Activated T-cell treated with anti-CD3 and anti-CD28 coated beads, Interleukin-2, amount 50 U/mL, for 24 hours (primary cell): ENCODE measurements around the gene OCA2.
A peak's percentile ranks its signal among the peaks of the same experiment; 100 is the strongest.
"Not testable (repeated sequence)": the region's sequence is repeated elsewhere in the genome, so short reads cannot be mapped to it uniquely, and the experiment has no call there.

ENCODE experiments used
- DNase-seq: peaks from one replicate; pipeline ENCODE4 v3.0.0-alpha.2; 2020
- H3K27ac Mint-ChIP-seq: 2 replicates; pipeline ENCODE4 v1.8.0; 2020; ENCODE audit warnings: mild to moderate bottlenecking, mixed read lengths
- H3K27me3 Mint-ChIP-seq: 2 replicates; pipeline ENCODE4 v1.8.0; 2020; ENCODE audit warnings: mixed read lengths
- H3K36me3 Mint-ChIP-seq: 2 replicates; pipeline ENCODE4 v1.8.0; 2020; ENCODE audit warnings: low read depth, mixed read lengths
- H3K4me1 Mint-ChIP-seq: 2 replicates; pipeline ENCODE4 v1.8.0; 2020; ENCODE audit warnings: low read depth, mixed read lengths
- H3K4me3 Mint-ChIP-seq: 2 replicates; pipeline ENCODE4 v1.8.0; 2020; ENCODE audit warnings: mild to moderate bottlenecking, moderate library complexity, mixed read lengths
- H3K9me3 Mint-ChIP-seq: 2 replicates; pipeline ENCODE4 v1.8.0; 2020; ENCODE audit warnings: mixed read lengths

OCA2 gene

GRCh38 chr15:28125673-28126651 is 26.8 kb upstream of the OCA2 start:
- Mint-ChIP-seq H3K36me3 (peaks cover 73% of the 10 kb centered on the region), H3K27me3 (no peaks in the 10 kb centered on the region), H3K9me3 (no peaks in the 10 kb centered on the region), H3K4me1 (peaks cover 2% of the 10 kb centered on the region), H3K4me3 (no peak overlapping the region), H3K27ac (no peak overlapping the region)
- DNase-seq: no peak

DNA sequence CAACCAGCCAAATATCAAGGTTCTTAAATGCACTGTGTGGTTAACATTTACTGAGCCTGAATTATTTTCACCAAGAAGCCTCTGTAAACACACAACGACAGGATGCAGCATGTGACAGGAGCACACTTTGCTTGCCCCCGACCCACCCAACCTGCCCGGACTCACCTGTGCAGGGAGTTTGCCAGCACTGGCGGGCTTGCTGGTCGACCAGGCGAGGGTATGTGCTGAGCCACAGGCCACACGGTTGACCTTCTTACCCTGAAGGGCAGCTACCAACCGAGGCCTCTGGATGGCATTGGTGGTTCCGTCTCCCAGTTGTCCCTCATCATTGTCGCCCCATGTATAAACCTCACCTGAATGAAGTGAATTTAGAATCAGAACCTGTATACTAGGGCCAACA is 25.7 kb upstream of the OCA2 start:
- Mint-ChIP-seq H3K27me3 (no peaks in the 10 kb centered on the region), H3K36me3 (peaks cover 75% of the 10 kb centered on the region), H3K4me1 (peaks cover 2% of the 10 kb centered on the region), H3K27ac (no peak overlapping the region), H3K9me3 (no peaks in the 10 kb centered on the region), H3K4me3 (no peak overlapping the region)
- no peak for DNase-seq

DNA sequence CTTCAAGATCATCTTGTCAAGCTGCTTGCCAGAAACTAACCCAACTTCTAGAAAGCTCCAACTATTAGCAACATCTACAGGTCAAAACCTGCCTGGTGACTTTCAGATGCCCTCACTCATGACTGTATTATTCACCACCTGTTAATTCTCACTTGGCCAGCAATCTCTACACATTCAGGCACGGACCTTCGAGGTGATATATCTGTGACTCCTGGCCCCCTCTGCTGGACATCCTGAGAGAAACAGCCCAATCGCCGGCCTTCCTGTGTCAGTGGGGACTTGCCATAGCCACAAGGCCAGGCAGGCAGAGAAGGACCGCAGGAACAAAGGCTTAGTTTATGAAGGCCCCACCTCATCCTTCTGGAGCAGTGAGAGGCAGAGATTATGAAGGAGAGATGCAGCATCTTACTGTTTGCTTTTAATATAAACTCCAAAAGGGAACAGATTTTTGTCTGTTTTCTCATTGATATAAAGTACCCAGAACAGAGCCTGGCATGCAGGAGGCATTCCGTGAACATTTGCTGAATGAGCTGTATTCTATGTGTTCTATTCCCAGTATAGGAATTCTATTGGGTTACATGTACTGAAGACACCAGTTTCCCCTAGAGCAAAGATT is 24.4 kb upstream of the OCA2 start:
- H3K4me1 Mint-ChIP-seq: peaks cover 2% of the 10 kb centered on the region
- H3K4me3 Mint-ChIP-seq: no peak overlapping the region
- no peaks in the 10 kb centered on the region for H3K9me3 Mint-ChIP-seq
- peaks cover 73% of the 10 kb centered on the region for H3K36me3 Mint-ChIP-seq
- DNase-seq: peak; percentile 55
- no peak overlapping the region for H3K27ac Mint-ChIP-seq
- no peaks in the 10 kb centered on the region for H3K27me3 Mint-ChIP-seq

DNA sequence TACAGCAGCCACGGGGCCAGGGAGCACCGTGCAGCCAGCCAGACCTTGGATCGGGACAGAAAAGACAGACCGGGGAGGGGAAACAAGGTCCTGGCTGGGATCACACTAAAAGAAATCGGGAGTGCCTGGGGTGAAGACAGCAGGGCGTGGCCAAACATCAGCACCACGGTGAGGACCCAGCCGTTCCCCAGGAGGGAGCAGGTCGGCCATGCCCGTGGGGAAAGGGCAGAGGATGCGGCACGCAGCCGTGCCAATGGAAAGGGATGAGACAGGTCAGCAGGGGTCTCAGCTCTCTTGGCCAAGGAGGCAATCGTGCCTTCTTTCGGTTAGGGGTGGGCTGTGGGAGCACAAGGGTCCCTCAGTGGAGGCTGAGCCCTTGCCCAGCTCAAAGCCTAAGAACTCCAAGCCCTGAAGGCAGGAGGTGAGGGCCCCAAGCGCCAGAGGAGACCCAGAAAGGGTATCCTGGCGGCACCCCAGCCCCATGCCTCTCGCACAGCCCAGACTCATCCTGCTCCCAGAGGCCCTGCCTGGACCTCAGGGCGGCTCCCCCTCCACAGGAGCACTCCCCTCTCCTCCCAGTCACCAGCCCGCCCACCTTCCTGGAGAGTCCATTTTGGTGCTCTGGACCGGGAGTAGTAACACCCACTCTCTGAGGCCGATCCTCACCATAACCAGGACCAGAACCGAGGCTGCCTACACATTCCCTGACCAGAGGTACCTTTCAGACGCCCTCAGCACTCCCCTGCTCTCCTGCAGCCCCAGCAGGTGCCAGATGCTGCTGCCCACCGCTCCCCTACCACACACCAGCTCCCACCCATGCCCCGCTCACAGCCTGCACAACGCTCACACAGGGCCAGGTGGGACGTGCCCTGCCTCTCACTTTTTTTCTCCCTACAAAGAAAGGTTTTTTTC is 23.2 kb upstream of the OCA2 start:
- H3K36me3 Mint-ChIP-seq: peaks cover 74% of the 10 kb centered on the region
- peaks cover 2% of the 10 kb centered on the region for H3K4me1 Mint-ChIP-seq
- no peaks in the 10 kb centered on the region for H3K9me3 Mint-ChIP-seq
- no peak overlapping the region for H3K27ac Mint-ChIP-seq
- DNase-seq: no peak
- H3K4me3 Mint-ChIP-seq: no peak overlapping the region
- no peaks in the 10 kb centered on the region for H3K27me3 Mint-ChIP-seq

DNA sequence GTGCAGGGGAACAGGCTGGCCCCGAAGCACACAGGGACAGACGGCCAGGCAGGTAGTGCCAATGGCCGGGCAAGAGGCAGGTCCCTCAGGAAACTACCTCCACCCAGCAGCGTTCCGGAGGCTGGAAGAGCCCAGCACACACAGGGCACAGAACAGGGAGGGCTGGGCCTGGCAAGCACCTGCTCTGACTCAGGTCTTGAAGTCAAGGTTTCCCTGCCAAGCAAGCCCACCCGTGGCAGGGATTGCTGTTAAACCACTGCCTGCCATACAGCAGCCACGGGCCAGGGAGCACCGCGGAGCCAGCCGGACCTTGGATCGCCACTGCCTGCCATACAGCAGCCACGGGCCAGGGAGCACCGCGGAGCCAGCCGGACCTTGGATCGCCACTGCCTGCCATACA is 22.5 kb upstream of the OCA2 start:
- not testable (repeated sequence) for H3K4me1 Mint-ChIP-seq, DNase-seq, H3K27me3 Mint-ChIP-seq, H3K4me3 Mint-ChIP-seq, H3K9me3 Mint-ChIP-seq
- Mint-ChIP-seq H3K36me3 (peaks cover 75% of the 10 kb centered on the region), H3K27ac (peak overlapping the region; percentile 29)

DNA sequence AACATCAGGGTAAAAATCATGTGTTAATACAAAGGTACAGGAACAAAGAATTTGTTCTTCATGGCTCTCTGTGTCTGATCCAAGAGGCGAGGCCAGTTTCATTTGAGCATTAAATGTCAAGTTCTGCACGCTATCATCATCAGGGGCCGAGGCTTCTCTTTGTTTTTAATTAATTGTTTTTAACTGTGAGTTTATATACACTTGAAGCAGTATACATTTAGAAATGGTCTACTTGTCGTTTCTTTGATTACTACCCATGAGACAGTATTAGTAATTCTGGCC is 21.2 kb upstream of the OCA2 start:
- Mint-ChIP-seq H3K36me3 (peaks cover 85% of the 10 kb centered on the region), H3K4me1 (peaks cover 2% of the 10 kb centered on the region), H3K4me3 (no peak overlapping the region)

GRCh38 chr15:28118531-28118930 is 19.4 kb upstream of the OCA2 start:
- Mint-ChIP-seq H3K4me3 (no peak overlapping the region), H3K36me3 (peaks cover 86% of the 10 kb centered on the region)

More for the DNA sequence above, 21.2 kb upstream of the OCA2 start:
- no peaks in the 10 kb centered on the region for H3K27me3 Mint-ChIP-seq
- H3K9me3 Mint-ChIP-seq: no peaks in the 10 kb centered on the region
- DNase-seq: no peak
- H3K27ac Mint-ChIP-seq: no peak overlapping the region

GRCh38 chr15:28118083-28118482 is 19.0 kb upstream of the OCA2 start:
- no peaks in the 10 kb centered on the region for H3K4me1 Mint-ChIP-seq
- no peaks in the 10 kb centered on the region for H3K27me3 Mint-ChIP-seq
- H3K4me3 Mint-ChIP-seq: no peak overlapping the region
- no peaks in the 10 kb centered on the region for H3K9me3 Mint-ChIP-seq
- DNase-seq: no peak
- no peak overlapping the region for H3K27ac Mint-ChIP-seq
- H3K36me3 Mint-ChIP-seq: peaks cover 86% of the 10 kb centered on the region

More at GRCh38 chr15:28118531-28118930, 19.4 kb upstream of the OCA2 start:
- Mint-ChIP-seq H3K27ac (no peak overlapping the region), H3K9me3 (no peaks in the 10 kb centered on the region), H3K4me1 (peaks cover 2% of the 10 kb centered on the region), H3K27me3 (no peaks in the 10 kb centered on the region)
- no peak for DNase-seq

- Mint-ChIP-seq H3K27ac (peak overlapping the region; percentile 4), H3K4me3 (no peak overlapping the region), H3K27me3 (no peaks in the 10 kb centered on the region), H3K4me1 (no peaks in the 10 kb centered on the region), H3K9me3 (no peaks in the 10 kb centered on the region), H3K36me3 (peaks cover 86% of the 10 kb centered on the region)
- DNase-seq: no peak
Measured at GRCh38 chr15:28117432-28117990, 18.4 kb upstream of the OCA2 start.

- H3K27ac Mint-ChIP-seq: no peak overlapping the region
- no peaks in the 10 kb centered on the region for H3K9me3 Mint-ChIP-seq
- peaks cover 91% of the 10 kb centered on the region for H3K36me3 Mint-ChIP-seq
- H3K4me1 Mint-ChIP-seq: no peaks in the 10 kb centered on the region
- H3K27me3 Mint-ChIP-seq: no peaks in the 10 kb centered on the region
- no peak overlapping the region for H3K4me3 Mint-ChIP-seq
- no peak for DNase-seq
Measured at GRCh38 chr15:28116521-28117431, 17.7 kb upstream of the OCA2 start.

DNA sequence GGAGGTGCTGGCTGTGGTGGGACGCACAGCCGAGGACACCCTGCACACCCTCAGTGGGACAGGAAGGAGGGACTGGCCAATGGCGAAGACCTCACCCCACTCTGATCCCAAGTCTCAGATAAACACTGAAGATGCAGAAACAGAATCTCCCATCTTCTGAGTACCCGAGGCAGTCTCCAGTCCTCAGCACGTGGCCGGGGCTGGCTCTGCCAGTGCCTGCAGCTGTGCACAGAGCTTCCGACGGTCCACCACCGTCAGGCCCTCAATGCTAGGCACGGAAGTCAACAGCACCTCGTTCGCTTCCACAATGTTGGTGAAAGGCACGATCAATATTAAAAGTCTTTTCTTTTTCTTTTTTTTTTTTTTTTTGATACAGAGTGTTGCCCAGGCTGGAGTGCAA is 16.8 kb upstream of the OCA2 start:
- H3K36me3 Mint-ChIP-seq: peaks cover 90% of the 10 kb centered on the region
- H3K9me3 Mint-ChIP-seq: no peaks in the 10 kb centered on the region

DNA sequence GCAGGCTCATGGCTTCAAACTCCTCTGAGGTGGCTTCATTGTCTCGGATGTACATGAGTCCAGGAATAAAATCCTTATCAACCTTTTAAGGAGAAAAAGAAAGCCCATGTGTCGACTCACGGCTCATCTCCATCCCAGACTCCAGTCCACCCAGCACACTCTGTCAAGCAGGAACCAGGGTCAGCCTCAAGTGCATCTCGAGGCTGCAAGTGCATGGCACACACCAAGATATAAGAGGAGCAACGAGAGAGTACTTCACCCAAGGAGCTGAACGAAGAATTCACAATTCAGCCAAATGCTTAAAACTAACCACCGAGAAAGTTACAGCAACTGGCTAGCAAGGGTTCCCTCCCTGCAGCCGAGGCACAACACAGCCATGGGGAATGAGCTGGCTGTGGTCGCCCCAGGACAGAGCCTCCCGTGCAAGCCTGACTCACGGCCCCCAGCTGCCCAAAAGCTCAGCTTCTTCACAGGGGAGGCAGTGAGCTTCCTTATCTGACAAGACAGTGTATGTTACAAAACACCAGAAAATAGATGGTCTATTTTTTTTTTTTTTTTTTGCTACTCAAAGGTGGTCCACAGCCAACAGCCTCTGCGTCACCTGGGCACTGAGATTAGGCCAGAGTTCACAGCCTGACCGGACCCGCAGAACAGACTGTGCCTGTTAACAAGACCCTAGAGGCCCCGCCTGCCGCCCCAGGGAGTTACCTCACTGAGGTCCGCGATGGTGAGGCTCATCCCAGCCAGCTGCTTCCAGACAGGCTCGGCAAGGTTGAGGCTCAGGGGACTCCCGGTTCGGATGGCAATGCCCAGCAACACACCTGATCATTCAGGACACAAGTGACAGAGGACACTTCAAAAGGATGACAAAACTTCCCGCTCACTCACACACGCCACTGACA is 15.9 kb upstream of the OCA2 start:
- Mint-ChIP-seq H3K4me3 (no peak overlapping the region), H3K27me3 (no peaks in the 10 kb centered on the region), H3K9me3 (no peaks in the 10 kb centered on the region), H3K27ac (no peak overlapping the region), H3K36me3 (peaks cover 81% of the 10 kb centered on the region), H3K4me1 (no peaks in the 10 kb centered on the region)
- no peak for DNase-seq

More for the DNA sequence above, 16.8 kb upstream of the OCA2 start:
- Mint-ChIP-seq H3K27me3 (no peaks in the 10 kb centered on the region), H3K4me1 (no peaks in the 10 kb centered on the region), H3K27ac (no peak overlapping the region), H3K4me3 (no peak overlapping the region)
- DNase-seq: no peak

DNA sequence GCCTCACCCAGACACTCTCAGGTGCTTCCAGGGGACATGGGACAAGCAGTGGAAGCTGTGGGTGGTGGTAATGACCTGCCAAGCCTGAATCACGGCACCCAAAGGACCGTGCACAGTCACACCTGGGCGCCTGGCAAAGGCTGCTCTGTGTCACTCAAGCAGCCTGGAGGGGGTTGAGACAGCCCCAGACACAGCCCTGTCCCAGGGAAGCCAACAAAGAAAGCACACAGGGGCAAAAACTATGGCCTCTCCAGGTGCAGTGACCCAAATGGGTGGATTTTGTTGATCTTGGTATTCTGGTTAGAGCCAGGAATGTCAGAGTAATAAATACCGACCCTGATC is 15.0 kb upstream of the OCA2 start:
- no peaks in the 10 kb centered on the region for H3K4me1 Mint-ChIP-seq
- H3K4me3 Mint-ChIP-seq: no peak overlapping the region
- no peak for DNase-seq
- no peak overlapping the region for H3K27ac Mint-ChIP-seq
- no peaks in the 10 kb centered on the region for H3K9me3 Mint-ChIP-seq
- H3K36me3 Mint-ChIP-seq: peaks cover 74% of the 10 kb centered on the region
- H3K27me3 Mint-ChIP-seq: no peaks in the 10 kb centered on the region
